ENCODE measurements around the gene EHMT2.
A peak's percentile ranks its signal among the peaks of the same experiment; 100 is the strongest.

The EHMT2 gene

DNA sequence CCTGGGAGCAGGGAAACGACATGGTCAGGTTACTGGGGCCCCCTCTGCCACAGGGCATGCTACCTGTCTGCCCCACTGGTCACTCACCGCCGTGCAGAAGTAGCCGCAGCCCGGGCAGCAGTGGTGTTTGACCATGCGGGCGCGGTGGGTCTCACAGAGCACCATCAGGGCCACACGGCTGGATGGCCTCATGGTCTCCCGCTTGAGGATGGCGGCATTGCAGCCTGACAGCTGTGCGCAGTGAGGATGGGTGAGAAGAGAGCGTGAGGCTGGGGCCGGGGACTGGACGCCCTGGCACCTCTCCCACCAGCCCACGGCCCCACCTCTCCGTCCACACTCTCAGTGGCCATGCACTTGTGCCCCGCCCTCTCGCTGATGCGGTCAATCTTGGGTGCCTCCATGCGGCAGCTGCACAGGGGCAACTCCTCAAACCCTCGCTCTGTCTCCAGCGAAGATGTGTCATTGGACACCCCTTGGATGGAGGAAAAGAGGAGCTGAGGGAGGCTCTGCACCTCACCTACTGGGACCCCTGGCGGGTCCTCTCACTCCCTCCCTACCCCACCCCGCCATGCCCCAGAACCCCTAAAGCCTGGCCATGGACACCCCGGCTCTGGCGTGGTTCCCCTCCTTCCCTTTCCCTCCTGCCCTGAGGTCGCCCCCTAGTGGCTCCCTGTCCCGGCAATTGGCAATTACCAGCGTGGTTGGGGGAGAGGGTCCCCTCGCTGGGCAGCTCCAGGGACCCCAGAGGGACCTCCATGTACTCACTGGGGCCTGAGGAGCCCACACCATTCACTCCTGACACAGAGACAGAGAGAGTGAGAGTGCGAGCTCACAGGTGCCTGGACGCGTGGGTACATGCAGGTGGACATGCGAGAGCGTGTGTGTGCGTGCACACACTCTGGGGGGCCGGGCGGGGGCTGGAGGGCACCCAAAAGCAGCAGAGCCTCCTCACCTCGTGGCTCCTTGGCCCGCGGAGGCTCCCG lies 8.9 kb downstream of the EHMT2 start:
- DNase-seq (ENCODE audit: low read depth in 2 of 2): peak in 1 of 2 donors; percentile 40

DNA sequence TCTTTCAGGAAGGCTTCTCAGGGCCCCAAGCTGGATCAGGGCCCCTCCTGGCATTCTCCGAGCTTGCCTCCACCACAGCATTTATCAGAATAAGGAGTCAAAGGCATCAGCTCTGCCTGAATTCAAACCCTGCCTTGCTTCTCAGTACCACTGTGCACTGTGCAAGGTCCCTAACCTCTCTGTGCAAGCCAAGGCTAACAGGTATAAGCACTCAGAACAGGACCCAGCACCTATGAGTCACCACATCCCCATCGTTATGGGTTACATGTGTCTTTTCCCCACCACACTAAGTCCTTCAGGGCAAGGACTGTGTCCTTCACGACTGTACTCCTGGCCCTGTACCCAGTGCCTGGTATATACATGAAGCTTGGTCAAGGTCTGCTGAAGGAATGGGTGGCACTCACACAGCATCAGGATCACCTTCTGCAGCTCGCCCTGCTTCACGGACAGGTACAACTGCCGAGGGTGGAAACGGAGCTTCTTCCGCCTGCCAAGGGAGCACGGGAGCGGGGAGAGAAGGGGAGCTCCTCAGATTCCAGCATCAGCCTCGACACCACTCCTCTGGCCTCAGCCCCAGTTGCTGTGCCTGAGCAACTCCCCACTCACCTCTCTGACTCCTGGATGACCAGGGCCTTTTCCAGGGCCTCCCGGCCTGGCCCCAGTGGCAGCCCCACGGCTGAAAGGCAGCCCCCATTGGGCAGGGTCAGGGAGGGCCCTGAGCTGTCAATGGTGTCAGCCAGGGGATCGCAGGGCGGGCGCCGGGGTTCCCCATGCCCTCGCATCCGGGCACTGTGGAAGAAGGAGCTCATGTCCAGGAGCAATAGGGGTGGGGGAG lies 10.1 kb downstream of the EHMT2 start:
- no peak for DNase-seq (ENCODE audit: low read depth in 2 of 2)

DNA sequence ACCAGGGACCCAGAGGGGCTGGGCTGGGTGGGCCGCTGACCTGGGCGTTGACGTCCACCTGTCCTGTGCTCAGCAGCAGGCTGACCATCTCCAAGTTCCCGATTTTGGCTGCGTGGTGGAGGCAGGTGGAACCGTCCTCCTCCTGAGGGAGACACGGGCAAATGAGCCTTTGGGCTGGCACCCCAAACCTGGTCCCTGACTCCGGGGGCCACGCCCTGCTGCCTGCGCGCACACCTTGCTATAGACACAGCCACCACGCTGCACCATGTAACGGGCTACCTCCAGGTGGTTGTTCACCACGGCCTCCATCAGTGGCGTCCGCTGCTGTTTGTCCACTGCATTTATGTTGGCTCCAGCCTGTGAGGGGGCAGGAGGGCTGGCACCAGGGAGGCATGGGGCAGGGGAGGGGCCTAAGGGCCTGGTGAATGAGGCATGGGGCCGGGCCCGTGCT lies 10.9 kb downstream of the EHMT2 start:
- no peak for DNase-seq (ENCODE audit: low read depth in 2 of 2)

DNA sequence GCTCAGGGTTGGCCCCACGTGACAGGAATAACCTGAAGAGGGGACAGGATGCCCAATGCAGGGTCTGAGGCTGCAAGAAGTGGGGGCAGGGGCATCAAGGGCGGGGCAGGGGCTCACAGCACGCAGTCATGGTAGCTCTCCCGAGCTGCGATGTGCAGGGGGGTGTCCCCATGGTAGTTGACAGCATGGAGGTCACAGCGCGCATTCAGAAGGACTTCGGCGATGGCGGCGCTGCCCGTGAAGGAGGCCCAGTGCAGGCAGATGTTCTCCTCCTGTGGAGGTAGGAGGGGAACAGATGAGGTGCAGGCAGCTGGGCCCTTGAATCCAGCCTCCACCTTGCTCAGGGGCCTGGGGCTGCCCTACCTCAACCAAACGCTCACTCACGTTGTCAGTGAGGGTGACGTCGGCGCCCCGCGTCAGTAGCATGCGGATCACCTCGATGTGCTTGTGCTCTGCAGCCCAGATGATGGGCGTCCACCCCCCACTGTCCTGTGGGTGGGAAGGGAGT lies 12.9 kb downstream of the EHMT2 start:
- no peak for DNase-seq (ENCODE audit: low read depth in 2 of 2)

DNA sequence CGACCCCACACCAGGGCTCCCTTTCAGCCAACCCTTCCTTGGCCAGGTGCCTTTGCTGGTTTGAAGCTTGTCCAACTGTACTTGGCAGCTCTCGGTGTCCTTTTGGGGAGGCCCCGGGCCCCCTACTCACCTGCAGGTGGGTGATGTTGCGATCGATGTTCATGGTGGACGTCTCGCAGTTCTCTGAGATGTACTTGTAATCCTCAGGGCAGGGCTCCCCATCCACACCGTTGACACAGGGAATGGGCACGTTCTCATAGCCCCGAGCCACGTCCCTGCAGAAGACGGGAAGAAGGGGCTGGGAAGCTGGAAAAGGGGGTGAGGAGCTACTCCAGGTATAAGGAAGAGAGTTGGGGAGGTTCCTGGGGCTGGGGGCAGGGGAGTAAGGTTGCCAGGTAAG lies 13.8 kb downstream of the EHMT2 start:
- no peak for DNase-seq (ENCODE audit: low read depth in 2 of 2)

DNA sequence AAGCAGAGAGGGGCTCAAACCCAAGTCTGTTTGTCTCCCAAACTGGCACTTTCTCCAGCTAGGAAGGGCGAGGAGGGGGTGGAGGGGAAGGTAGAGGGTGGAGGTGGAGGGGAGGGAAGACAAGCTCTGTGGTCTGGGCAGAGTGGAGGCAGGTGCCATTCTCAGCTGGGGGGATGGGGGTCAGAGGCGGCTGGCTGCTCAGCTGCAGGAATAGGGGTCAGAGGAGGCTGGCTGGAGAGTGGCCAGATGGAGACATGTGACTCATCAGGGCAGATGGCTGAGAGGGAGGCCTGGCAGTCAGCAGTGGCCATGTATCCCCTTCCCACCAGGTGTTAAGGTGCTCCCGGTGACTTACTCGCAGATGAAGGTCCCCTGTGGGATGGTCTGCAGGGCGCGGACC lies 15.2 kb downstream of the EHMT2 start:
- no peak for DNase-seq (ENCODE audit: low read depth in 2 of 2)

DNA sequence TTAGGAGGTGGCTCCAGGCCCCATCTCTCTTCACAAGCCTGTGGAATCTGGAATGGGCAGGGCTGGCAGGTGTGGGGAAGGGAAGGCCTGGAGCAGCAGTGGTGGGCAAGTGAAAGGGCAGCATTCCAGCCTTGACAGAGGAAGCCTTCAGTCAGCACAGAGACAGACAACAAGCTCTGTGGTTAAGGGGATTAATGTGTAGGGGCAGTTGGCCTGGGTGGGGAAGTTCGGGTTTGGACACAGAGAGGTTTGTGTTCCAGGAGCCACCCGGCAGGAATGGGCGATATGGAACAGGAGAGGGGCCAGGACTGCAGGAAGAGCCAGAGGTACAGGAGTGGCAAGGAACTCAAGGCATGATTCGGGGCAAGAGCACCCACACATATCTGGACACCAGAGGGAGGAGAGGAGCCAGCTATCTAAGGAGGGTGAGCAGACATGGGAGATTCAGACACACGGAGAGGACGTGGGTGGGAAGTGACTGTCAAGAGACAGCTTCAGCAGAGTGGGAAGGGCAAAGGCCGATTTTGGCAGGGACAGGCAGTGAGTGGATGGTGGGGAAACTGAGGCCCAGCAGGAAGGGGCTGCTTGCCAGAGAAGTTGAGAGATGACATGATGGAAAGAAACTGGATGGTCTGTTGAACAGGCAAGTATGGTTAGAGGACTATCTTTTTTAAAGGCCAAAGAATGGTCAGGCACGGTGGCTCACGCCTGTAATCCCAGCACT lies 16.2 kb downstream of the EHMT2 start:
- no peak for DNase-seq (ENCODE audit: low read depth in 2 of 2)

DNA sequence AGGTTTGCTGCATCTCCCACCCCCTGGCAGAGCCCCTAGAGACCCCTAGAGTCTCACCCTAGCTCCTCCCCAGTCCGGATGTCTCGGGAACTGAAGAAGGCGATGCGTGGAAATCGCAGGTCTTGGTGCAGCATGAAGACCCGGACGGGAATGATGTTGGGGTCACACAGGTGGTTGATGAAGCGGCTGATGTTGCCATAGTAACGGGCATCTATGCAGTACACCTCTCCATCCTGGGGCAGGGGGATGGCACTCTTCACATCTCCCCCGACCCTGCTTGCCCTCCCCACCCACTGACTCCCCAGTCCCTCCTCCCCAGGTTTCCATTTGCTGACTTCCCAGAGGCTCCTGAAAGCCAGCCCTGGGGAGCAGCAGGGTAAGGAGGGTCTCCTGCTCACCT lies 16.9 kb downstream of the EHMT2 start:
- no peak for DNase-seq (ENCODE audit: low read depth in 2 of 2)

DNA sequence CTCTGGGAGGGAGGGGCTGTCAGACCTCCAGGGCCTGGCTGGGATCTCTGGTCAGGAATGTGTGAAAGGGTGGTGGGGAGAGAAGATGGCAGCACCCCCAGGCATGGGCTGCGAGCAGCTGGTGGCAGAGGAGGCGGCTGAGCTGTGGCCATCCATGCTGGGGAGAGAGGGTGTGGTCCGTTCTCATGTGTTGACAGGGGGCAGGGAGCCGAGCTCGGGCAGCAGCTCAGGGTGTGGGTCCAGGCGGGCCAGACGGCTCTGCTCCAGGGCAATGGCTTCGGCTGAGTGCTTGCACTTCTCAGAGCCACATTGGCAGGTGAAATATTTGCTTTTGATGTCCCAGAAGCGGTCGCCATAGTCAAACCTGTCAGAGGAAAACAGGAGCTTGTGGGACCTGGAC lies 17.6 kb downstream of the EHMT2 start:
- no peak for DNase-seq (ENCODE audit: low read depth in 2 of 2)

DNA sequence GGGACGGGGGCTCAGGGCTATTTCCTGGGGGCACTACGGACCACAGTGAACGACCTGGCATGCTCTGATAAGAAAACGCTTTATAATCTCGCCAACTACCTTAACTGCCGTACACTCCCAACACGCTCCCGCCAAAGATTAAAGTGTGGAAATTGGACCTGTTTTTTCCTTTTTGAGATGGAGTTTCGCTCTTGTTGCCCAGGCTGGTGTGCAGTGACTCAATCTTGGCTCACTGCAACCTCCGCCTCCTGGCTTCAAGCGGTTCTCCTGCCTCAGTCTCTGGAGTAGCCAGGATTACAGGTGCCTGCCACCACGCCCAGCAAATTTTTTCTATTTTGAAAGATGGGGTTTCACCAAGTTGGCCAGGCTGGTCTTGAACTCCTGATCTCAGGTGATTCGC lies 18.4 kb downstream of the EHMT2 start:
- DNase-seq (ENCODE audit: low read depth in 2 of 2): no peak

DNA sequence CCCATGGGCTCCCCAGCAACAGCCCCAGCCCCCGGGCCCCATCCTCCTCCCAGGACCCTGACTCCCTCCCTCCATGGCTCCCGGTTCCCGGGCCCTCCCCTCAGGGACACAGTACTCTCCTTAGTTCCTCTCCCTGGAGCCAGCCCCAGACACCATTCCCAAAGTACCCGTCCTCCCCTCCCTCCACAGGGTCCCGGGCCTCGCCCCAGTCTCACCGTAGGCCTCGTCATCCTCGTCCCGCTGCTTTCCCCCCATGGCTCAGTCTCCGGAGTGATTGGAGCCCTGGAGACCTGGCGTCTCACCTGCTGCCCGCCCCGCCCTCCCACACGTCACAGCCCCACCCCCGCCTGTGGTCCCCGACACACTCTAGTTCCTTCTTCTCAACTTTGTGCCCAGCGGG lies 18.8 kb downstream of the EHMT2 start, which contains the start of gene SLC44A4:
SLC44A4 (minus strand) TSS at position 272 of the 400 bp plus-strand sequence; CDS start at position 255, 17 bp downstream.
- no peak for DNase-seq (ENCODE audit: low read depth in 2 of 2)

DNA sequence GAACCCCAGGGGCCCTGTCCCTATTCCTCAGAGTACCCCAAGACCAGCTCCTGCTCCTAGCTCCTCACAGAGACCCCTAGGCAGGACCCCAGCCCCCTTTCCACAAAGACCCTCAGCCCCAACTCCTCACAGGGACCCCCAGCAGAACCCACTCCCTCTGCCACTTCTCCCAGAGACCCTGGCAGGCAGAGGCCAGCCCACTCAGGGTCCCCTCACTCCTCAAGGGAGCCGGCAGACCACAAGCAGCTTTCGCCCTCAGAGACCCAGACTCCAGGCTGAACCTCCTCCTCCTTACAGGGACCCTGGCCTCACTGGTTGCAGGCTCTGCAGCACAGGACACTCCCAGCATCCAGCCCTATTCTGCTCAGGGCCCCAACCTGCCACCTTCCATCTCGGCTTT lies 19.3 kb downstream of the EHMT2 start:
- no peak for DNase-seq (ENCODE audit: low read depth in 2 of 2)

DNA sequence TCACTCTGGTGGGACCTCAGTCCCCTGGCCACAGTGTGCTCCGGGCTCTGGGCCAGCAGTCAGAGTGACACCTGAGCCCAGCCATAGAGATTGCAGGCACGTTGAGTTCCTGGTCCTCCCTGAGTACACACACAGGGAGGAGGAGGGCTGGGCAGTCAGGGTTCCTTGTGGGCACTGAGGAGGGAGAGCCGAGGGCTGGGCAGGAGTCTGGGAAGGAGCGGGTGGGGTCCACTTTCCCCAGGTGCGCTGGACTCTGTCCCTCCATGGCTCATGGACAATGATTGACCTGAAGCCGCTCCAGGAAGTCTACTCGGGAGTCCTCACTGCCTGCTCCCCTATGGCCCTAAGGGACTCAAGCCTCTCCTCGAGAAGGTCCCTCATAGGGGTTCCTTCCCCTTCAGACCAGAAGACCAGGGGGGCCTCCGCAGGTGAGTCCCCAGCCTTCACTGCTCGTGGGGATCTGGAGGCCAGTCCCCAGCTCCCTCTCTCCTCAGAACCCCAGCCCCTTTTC lies 19.8 kb downstream of the EHMT2 start:
- no peak for DNase-seq (ENCODE audit: low read depth in 2 of 2)

DNA sequence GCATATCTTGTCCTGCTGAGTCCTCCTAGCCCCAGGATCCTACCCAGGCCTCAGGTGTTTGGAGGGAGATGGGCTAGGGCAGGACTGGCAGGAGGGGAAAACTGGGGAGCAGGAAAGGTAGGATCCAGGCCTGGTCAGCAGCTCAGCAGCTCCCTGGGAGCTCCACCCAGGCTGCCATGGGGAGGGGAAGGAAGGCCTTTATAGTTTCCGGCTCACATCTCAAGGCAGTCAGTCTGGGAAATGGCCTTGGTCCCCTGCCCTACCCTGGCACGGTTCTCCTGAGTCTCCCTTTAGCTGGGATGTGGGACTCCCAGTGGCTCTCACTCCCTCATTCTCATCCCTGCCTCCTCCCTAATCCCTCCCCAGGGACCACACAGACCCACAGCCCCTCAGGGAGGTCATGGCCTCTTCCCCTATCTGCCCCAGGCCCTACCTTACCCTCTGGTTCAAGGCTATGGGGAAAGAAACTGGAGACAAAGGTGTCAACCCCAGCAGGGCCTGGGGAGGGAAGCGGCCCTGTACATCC lies 20.3 kb downstream of the EHMT2 start:
- DNase-seq (ENCODE audit: low read depth in 2 of 2): no peak

DNA sequence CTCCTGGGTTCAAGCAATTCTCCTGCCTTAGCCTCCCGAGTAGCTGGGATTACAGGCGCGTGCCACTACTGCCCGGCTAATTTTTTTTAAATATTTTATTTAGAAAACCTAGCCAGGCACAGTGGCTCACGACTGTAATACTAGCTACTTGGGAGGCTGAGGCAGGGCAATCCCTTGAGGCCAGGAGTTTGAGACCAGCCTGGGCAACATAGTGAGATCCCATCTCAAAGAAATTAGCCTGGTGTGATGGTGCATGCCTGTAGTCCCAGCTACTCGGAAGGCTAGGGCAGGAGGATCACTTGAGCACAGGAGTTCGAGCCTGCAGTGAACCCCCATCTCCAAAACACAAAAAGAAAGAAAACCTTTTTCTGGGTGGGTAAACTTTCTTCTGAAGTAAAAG lies 21.1 kb downstream of the EHMT2 start:
- no peak for DNase-seq (ENCODE audit: low read depth in 2 of 2)

DNA sequence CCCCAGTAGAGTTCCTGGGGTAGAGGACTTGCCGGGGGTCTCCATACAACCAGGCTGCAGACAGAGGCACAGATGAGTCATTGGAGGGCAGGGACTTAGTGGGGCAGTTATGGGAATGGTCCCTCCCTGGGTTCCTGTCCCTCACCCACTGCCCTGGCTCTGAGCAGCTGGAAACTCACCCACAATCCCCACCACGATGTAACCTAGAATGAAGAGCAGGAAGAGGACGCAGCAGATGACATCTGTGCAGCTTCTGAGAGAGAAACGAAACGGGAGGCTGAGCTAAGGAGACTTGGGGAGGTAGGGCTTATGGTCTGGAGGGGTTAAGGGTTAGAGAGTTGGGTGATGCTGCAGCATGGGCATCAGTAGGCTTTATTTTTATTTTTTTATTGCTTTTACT lies 21.6 kb downstream of the EHMT2 start:
- no peak for DNase-seq (ENCODE audit: low read depth in 2 of 2)

DNA sequence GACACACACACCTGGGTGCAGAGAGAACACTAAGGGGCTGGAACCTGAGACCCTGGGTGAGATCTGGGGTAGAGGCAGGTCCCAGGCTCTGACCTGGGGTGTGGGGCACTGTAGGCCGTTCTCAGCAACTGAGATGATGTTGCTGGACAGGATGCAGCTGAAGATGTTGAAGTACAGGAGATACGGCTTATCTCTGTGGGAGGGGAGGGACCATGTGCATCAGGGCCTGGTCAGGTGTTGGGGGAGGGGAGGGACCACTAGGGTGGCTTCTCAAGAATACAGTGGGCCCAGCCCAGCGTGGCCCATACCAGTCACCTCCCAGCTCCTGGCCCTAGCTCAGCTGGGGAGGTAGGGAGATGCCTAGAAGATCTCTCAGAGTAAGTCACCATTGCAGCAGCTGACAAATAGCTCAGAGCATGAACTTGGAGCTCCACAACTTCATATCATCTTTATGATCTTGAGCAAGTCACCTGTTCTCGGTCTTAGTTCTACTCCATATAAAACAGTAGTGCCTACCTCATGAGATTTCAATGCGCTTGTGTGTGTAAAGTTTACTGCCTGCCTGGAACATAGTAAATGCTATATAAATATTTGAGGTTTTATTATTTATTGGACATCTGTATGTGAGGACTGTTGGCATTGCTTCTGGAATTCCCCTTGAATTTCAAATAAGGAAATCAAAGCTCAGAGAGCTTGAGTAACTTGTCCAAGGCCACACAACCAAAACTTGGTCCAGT lies 22.5 kb downstream of the EHMT2 start:
- no peak for DNase-seq (ENCODE audit: low read depth in 2 of 2)

DNA sequence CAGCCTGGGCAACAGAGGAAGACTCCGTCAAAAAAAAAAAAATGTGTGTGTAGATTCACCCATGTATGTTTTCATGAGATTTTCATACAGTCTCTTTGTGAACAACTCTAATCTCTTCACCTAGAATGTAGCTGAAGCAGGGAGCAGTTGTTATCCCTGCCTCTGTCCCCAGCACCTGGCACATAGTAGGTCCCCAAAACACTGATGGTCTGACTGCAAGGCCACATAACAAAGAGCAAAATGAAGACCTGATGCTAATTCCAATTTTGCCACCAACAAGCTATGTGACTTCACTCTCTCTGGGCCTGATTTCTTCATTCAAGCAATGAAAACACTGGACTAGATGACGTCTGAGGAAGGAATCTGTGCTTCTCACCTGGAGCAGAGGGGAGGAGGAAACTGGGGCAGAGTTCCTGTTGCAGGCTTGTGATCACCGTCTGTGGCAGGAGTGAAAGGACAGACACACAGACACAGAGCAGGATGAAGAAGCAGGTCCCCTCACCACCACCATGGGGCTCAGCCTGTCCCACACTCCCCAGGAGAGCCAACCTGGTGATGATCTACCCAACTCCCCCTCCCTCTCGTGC lies 23.3 kb downstream of the EHMT2 start:
- no peak for DNase-seq (ENCODE audit: low read depth in 2 of 2)

DNA sequence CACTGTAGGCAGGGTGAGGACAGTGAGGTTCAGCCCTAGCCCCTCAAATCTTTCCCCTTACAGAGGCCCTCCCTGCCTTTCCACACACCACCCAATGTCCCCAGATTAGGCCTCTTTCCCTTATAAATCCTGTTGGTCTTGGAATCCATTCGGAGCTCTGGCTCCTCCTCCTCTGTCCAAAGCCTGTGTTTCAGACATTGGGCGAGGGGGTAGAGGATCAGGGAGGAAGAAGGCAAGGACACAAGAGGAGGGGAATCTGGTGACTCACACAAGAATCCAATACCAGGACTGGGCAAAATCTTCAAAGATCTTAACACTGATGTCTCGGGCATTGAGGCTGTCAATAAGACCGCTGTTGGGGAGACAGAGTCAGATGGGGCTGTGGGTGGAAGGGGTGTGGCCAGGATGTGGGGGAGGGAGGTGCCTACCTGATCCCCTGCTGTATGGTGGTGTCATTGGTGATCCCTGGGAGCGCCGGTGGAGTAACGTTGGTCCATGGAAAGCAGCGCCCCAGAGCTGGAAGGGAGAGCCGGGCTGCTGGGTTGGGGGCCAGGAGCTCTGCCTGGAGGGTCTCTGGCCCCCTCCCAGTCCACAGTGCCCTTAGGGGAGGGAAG lies 26.3 kb downstream of the EHMT2 start:
- DNase-seq (ENCODE audit: low read depth in 2 of 2): no peak

All from stimulated activated CD8-positive, alpha-beta memory T cell treated with anti-CD3 and anti-CD28 coated beads, Interleukin-2, amount 100 ng/mL, for 48 hours (primary cell).